ENCODE results near the gene REXO1.

GRCh38 chr19:1828279-1829238 lies 19.7 kb downstream of the REXO1 start:
- TF ChIP-seq ZNF274 (IDR thresholded peaks at IDR 0.05; ENCODE audit: low read depth, low read length) (no peak), CTCF (IDR thresholded peaks at IDR 0.05 in 2 of 3, conservative IDR thresholded peaks at IDR 0.05 in 1 of 3; ENCODE audit: borderline replicate concordance in 1 of 3, insufficient read depth in 1 of 3, low read depth in 2 of 3, low read length in 2 of 3) (no peak), REST (IDR thresholded peaks at IDR 0.05; ENCODE audit: low read depth) (no peak), EZH2phosphoT487 (IDR thresholded peaks at IDR 0.05; ENCODE audit: borderline replicate concordance) (no peak), POLR2AphosphoS5 (IDR thresholded peaks at IDR 0.05; ENCODE audit: low read depth, low read length) (no peak), EZH2 (IDR thresholded peaks at IDR 0.05) (no peak), POLR2A (IDR thresholded peaks at IDR 0.05; ENCODE audit: borderline replicate concordance, extremely low read depth, insufficient read depth, insufficient read length) (no peak)
